Measurements from ENCODE around the gene PPP3CA. TPM values are rescaled to one million over a fixed set of nuclear protein-coding genes. Genes with fewer than 3 reads are reported as not detected.

PPP3CA gene
- total RNA-seq, 4 donors from 2014 or later, result 38.5 to 46.7 (median 40.6) TPM

- intact Hi-C loops (cut with DNase I; ENCODE audit: low total_unique reads), result no loop called here
- TF ChIP-seq CTCF (IDR thresholded peaks at IDR 0.05) (no peak), POLR2A (IDR thresholded peaks at IDR 0.05) (no peak)
Measured at GRCh38 chr4:101128473-101128872, 218.9 kb downstream of the PPP3CA start.

GRCh38 chr4:101127176-101127790 is 220.0 kb downstream of the PPP3CA start:
- no peak for DNase-seq (ENCODE audit: low spot score in 2 of 2)
- TF ChIP-seq POLR2A (IDR thresholded peaks at IDR 0.05) (no peak), CTCF (IDR thresholded peaks at IDR 0.05) (no peak)
- intact Hi-C loops (cut with DNase I; ENCODE audit: low total_unique reads), result no loop called here
- no peak overlapping the region for H3K4me3 ChIP-seq (ENCODE audit: low read depth, poor library complexity, severe bottlenecking)
- 77 to 78% methylated on average over 3 of the region's 3 CpGs for WGBS, 2 donors

More at GRCh38 chr4:101128473-101128872, 218.9 kb downstream of the PPP3CA start:
- H3K4me3 ChIP-seq (ENCODE audit: low read depth, poor library complexity, severe bottlenecking), result no peak overlapping the region
- WGBS, 2 donors, result 94 to 96% methylated on average over 10 of the region's 10 CpGs
- no peak for DNase-seq (ENCODE audit: low spot score in 2 of 2)

GRCh38 chr4:101126059-101126458 is 221.3 kb downstream of the PPP3CA start:
- WGBS, 2 donors, result 42 to 44% methylated on average over 1 of the region's 1 CpG
- no peak for TF ChIP-seq CTCF (IDR thresholded peaks at IDR 0.05)
- no peak for TF ChIP-seq POLR2A (IDR thresholded peaks at IDR 0.05)
- intact Hi-C loops (cut with DNase I; ENCODE audit: low total_unique reads), result no loop called here
- no peak overlapping the region for H3K4me3 ChIP-seq (ENCODE audit: low read depth, poor library complexity, severe bottlenecking)
- DNase-seq (ENCODE audit: low spot score in 2 of 2), result no peak

GRCh38 chr4:101125045-101125942 is 222.0 kb downstream of the PPP3CA start:
- intact Hi-C loops (cut with DNase I; ENCODE audit: low total_unique reads), result no loop called here
- no peak for DNase-seq (ENCODE audit: low spot score in 2 of 2)
- no peak for TF ChIP-seq CTCF (IDR thresholded peaks at IDR 0.05)
- TF ChIP-seq POLR2A (IDR thresholded peaks at IDR 0.05), result no peak
- H3K4me3 ChIP-seq (ENCODE audit: low read depth, poor library complexity, severe bottlenecking), result no peak overlapping the region
- 87 to 88% methylated on average over 5 of the region's 5 CpGs for whole genome bisulfite sequencing, 2 donors

GRCh38 chr4:101123231-101123630 is 224.1 kb downstream of the PPP3CA start:
- WGBS, 2 donors, result 94 to 95% methylated on average over 5 of the region's 5 CpGs
- no peak overlapping the region for H3K4me3 ChIP-seq (ENCODE audit: low read depth, poor library complexity, severe bottlenecking)
- DNase-seq (ENCODE audit: low spot score in 2 of 2), result no peak
- intact Hi-C loops (cut with DNase I; ENCODE audit: low total_unique reads), result no loop called here
- TF ChIP-seq POLR2A (IDR thresholded peaks at IDR 0.05) (no peak), CTCF (IDR thresholded peaks at IDR 0.05) (no peak)

Data from lower leg skin (tissue), 4 donors.